ENCODE results near the gene TMEM86B.

The TMEM86B gene

GRCh38 chr19:55266840-55267239 is 38.3 kb upstream of the TMEM86B start:
- no peak for ATAC-seq
- TF ChIP-seq ZFP30 (CRISPR knock-in tag; IDR thresholded peaks at IDR 0.05), result no peak
- peak; percentile 97 for TF ChIP-seq ZNF8 (CRISPR knock-in tag; IDR thresholded peaks at IDR 0.05)
- no peak for TF ChIP-seq ZC3H10 (CRISPR knock-in tag; IDR thresholded peaks at IDR 0.05)
- TF ChIP-seq TSHZ2 (CRISPR knock-in tag; IDR thresholded peaks at IDR 0.05), result no peak

DNA sequence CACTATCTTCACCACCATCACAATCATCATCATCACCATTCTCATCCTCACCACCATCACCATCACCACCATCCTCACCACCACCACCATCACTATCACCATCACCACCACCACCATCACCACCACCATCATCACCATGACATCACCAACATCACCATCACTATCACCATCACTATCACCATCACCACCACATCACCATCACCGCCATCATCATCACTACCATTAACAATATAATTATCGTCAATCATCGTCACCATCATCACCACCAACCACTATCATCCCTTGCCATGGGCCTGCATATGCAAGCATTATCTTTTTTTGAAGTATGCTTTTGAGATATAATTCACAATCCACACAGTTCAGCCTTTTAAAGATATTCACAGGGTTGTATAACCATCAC is 37.8 kb upstream of the TMEM86B start:
- TF ChIP-seq TSHZ2 (CRISPR knock-in tag; IDR thresholded peaks at IDR 0.05), result no peak
- TF ChIP-seq, protein P1, sequence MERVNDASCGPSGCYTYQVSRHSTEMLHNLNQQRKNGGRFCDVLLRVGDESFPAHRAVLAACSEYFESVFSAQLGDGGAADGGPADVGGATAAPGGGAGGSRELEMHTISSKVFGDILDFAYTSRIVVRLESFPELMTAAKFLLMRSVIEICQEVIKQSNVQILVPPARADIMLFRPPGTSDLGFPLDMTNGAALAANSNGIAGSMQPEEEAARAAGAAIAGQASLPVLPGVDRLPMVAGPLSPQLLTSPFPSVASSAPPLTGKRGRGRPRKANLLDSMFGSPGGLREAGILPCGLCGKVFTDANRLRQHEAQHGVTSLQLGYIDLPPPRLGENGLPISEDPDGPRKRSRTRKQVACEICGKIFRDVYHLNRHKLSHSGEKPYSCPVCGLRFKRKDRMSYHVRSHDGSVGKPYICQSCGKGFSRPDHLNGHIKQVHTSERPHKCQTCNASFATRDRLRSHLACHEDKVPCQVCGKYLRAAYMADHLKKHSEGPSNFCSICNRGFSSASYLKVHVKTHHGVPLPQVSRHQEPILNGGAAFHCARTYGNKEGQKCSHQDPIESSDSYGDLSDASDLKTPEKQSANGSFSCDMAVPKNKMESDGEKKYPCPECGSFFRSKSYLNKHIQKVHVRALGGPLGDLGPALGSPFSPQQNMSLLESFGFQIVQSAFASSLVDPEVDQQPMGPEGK (CRISPR knock-in tag; IDR thresholded peaks at IDR 0.05; ENCODE audit: borderline replicate concordance), result no peak
- TF ChIP-seq, protein P2, sequence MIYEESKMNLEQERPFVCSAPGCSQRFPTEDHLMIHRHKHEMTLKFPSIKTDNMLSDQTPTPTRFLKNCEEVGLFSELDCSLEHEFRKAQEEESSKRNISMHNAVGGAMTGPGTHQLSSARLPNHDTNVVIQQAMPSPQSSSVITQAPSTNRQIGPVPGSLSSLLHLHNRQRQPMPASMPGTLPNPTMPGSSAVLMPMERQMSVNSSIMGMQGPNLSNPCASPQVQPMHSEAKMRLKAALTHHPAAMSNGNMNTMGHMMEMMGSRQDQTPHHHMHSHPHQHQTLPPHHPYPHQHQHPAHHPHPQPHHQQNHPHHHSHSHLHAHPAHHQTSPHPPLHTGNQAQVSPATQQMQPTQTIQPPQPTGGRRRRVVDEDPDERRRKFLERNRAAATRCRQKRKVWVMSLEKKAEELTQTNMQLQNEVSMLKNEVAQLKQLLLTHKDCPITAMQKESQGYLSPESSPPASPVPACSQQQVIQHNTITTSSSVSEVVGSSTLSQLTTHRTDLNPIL (CRISPR knock-in tag; IDR thresholded peaks at IDR 0.05; ENCODE audit: low read depth), result no peak
- TF ChIP-seq SNAI2 (CRISPR knock-in tag; IDR thresholded peaks at IDR 0.05), result no peak
- no peak for TF ChIP-seq ZNF70 (CRISPR knock-in tag; IDR thresholded peaks at IDR 0.05)
- no peak for ATAC-seq

GRCh38 chr19:55265723-55266386 is 37.3 kb upstream of the TMEM86B start:
- no peak for ATAC-seq
- no peak for TF ChIP-seq ZNF70 (CRISPR knock-in tag; IDR thresholded peaks at IDR 0.05)
- no peak for TF ChIP-seq ARNTL (CRISPR knock-in tag; IDR thresholded peaks at IDR 0.05; ENCODE audit: borderline replicate concordance, low read depth)
- no peak for TF ChIP-seq ESRRG (CRISPR knock-in tag; IDR thresholded peaks at IDR 0.05)
- TF ChIP-seq PPARA (CRISPR knock-in tag; IDR thresholded peaks at IDR 0.05; ENCODE audit: borderline replicate concordance), result no peak
- no peak for TF ChIP-seq ZFP30 (CRISPR knock-in tag; IDR thresholded peaks at IDR 0.05)
- no peak for TF ChIP-seq CSDC2 (CRISPR knock-in tag; IDR thresholded peaks at IDR 0.05)
- TF ChIP-seq ZFP3 (CRISPR knock-in tag; IDR thresholded peaks at IDR 0.05), result no peak
- no peak for TF ChIP-seq SNAI2 (CRISPR knock-in tag; IDR thresholded peaks at IDR 0.05)
- TF ChIP-seq BACH2 (CRISPR knock-in tag; IDR thresholded peaks at IDR 0.05; ENCODE audit: borderline replicate concordance), result no peak
- no peak for TF ChIP-seq OSR1 (CRISPR knock-in tag; IDR thresholded peaks at IDR 0.05)
- TF ChIP-seq GLIS3 (CRISPR knock-in tag; IDR thresholded peaks at IDR 0.05), result no peak
- TF ChIP-seq, protein P2 (CRISPR knock-in tag; IDR thresholded peaks at IDR 0.05; ENCODE audit: low read depth), result no peak
- no peak for TF ChIP-seq ZNF565 (CRISPR knock-in tag; conservative IDR thresholded peaks at IDR 0.05; ENCODE audit: low read depth)
- TF ChIP-seq, protein P1 (CRISPR knock-in tag; IDR thresholded peaks at IDR 0.05; ENCODE audit: borderline replicate concordance), result no peak
- no peak for TF ChIP-seq ZNF8 (CRISPR knock-in tag; IDR thresholded peaks at IDR 0.05)
